Measurements from ENCODE around the gene TIE1.
A peak's percentile ranks its signal among the peaks of the same experiment; 100 is the strongest.
"Not testable (repeated sequence)": the region's sequence is repeated elsewhere in the genome, so short reads cannot be mapped to it uniquely, and the experiment has no call there.

The TIE1 gene

DNA sequence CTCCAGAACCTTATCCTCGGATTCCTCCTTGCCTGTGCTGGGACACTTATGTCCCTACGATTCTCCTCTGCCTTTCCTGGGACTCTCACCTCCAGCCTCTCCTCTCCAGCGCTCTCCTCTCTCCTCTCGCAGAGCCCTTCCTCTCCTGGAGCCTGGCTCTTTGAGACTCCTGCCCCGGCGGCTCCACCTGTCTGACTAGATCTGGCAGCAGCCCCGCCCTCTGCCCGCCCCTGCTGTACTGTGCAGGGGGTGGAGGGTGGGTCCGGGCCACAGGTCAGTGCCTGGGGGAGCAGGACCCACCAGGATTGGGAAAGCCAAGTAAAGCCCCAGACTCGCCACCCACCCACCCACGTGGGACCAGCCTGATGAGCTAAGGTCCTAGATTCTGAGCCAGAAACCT is 65.4 kb downstream of the TIE1 start:
- DNase-seq, result no peak

DNA sequence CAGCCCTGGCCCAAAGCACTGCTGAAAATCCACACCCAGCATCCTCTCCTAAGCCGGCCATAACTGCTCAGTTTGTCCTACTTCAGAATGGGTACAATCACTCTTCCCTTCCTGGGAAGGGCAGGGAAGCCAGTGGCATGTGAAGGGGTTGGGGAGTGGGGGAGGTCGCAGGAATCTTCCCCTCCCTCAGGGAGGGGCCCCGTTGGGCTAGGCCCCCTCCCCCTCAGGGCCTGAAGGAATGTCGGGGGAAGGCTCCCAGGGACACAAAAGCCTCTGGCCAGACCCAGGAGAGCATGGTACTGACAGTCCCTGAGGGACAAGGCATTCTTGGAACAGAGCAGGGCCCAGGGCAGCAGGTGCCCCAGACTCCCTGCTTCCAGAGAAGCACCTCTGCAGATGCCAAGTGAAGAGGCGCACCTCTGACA is 65.8 kb downstream of the TIE1 start:
- DNase-seq, result no peak

DNA sequence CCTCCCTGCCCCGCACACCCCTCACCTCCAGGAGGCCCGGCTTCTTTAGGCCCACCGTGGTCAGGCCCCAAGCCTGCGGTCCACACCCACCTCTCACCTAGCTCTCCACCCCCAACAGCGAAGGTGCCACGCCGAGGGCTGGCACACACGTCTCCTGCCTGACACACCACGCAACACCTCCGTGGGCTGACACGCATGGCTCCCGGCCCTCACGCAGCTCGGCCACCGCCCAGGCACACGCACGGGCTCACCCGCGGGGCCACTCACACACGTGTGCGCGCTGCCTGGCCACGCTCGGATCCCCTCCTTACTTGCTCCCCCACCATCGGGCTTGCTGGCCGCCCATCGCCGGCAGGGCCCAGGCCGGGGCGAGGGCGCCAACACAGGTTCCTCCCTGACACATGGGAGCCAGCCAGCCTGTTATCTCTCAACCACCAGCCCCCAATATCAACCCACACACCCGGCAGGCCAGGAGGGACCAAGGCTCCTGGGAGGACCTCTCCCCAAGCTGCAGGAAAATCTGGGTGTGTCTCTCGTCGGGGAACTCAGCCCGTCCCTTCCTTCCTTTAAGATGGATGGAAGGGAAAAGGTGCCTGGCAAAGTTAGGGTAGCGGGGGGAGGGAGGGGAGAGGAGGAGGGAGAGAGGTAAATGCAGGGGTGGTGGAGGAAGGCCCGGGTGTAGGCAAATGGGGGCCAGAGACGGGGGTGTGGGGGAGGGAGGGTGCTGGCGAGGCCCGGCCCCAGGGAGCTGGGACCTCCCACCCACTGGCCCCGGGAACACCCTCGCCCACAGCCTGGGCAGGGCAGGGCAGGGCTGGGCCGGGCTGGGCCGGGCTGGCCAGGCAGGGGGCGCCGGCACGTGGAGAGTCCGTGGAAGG is 66.5 kb downstream of the TIE1 start:
- peak; percentile 22 for DNase-seq

GRCh38 chr1:43367904-43368645 is 67.3 kb downstream of the TIE1 start, which contains the start of gene ELOVL1:
Gene ELOVL1, minus strand, starts transcription at chr1:43368011. Its CDS starts 2,402 bp downstream, at chr1:43365609.
- peak; percentile 87 for DNase-seq

GRCh38 chr1:43368646-43369020 is 67.9 kb downstream of the TIE1 start:
- DNase-seq, result no peak

GRCh38 chr1:43369779-43370178 is 69.0 kb downstream of the TIE1 start:
- not testable (repeated sequence) for DNase-seq

GRCh38 chr1:43370564-43370963 is 69.8 kb downstream of the TIE1 start:
- no peak for DNase-seq

DNA sequence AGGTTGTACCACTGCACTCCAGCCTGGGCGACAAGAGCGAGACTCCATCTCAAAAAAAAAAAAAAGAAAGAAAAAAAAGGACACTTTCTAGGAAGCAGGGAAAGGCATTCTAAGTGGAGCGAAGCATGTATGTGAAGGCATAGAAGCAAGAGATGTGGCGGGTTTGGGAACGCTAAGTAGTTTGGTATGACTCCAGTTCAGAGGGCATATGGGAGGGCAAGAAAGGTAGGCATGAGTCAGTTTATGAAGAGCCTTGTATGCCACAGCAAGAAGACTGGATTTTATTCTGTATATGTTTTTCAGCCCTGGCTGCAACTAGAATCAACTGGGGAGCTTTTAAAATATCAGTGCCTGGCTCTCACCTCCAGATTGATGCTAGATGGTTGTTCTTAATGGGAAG is 71.4 kb downstream of the TIE1 start:
- DNase-seq, result no peak
